Measurements from ENCODE around the gene DHRSX.

Gene DHRSX

DNA sequence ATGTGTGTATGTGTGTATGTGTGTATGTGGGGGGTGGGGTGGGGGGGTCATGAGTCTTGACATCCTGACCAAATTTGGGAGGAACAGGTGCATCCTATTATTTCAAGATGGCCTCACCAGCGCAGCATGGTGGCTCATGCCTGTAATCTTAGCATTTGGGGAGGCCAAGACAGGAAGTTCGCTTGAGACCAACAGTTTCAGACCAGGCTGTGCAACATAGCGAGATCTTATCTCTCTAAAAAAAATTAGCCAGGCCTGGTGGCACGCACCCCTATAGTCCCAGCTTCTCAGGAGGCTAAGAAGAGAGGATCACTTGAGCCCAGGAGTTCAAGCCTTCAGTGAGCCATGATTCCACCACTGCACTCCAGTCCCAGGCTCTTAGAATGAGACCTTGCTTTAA is 47.0 kb upstream of the DHRSX start:
- TF ChIP-seq ZFP3 (CRISPR knock-in tag; IDR thresholded peaks at IDR 0.05) (no peak), ARNTL (CRISPR knock-in tag; IDR thresholded peaks at IDR 0.05; ENCODE audit: borderline replicate concordance, low read depth) (no peak), ZC3H10 (CRISPR knock-in tag; IDR thresholded peaks at IDR 0.05) (no peak), TCF4 (CRISPR knock-in tag; IDR thresholded peaks at IDR 0.05; ENCODE audit: borderline replicate concordance) (no peak), ESRRG (CRISPR knock-in tag; IDR thresholded peaks at IDR 0.05) (no peak), ZNF8 (CRISPR knock-in tag; IDR thresholded peaks at IDR 0.05) (no peak)
- TF ChIP-seq, protein P1, sequence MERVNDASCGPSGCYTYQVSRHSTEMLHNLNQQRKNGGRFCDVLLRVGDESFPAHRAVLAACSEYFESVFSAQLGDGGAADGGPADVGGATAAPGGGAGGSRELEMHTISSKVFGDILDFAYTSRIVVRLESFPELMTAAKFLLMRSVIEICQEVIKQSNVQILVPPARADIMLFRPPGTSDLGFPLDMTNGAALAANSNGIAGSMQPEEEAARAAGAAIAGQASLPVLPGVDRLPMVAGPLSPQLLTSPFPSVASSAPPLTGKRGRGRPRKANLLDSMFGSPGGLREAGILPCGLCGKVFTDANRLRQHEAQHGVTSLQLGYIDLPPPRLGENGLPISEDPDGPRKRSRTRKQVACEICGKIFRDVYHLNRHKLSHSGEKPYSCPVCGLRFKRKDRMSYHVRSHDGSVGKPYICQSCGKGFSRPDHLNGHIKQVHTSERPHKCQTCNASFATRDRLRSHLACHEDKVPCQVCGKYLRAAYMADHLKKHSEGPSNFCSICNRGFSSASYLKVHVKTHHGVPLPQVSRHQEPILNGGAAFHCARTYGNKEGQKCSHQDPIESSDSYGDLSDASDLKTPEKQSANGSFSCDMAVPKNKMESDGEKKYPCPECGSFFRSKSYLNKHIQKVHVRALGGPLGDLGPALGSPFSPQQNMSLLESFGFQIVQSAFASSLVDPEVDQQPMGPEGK (CRISPR knock-in tag; IDR thresholded peaks at IDR 0.05; ENCODE audit: borderline replicate concordance): no peak
- TF ChIP-seq, protein P2, sequence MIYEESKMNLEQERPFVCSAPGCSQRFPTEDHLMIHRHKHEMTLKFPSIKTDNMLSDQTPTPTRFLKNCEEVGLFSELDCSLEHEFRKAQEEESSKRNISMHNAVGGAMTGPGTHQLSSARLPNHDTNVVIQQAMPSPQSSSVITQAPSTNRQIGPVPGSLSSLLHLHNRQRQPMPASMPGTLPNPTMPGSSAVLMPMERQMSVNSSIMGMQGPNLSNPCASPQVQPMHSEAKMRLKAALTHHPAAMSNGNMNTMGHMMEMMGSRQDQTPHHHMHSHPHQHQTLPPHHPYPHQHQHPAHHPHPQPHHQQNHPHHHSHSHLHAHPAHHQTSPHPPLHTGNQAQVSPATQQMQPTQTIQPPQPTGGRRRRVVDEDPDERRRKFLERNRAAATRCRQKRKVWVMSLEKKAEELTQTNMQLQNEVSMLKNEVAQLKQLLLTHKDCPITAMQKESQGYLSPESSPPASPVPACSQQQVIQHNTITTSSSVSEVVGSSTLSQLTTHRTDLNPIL (CRISPR knock-in tag; IDR thresholded peaks at IDR 0.05; ENCODE audit: low read depth): no peak
- TF ChIP-seq, protein P3, sequence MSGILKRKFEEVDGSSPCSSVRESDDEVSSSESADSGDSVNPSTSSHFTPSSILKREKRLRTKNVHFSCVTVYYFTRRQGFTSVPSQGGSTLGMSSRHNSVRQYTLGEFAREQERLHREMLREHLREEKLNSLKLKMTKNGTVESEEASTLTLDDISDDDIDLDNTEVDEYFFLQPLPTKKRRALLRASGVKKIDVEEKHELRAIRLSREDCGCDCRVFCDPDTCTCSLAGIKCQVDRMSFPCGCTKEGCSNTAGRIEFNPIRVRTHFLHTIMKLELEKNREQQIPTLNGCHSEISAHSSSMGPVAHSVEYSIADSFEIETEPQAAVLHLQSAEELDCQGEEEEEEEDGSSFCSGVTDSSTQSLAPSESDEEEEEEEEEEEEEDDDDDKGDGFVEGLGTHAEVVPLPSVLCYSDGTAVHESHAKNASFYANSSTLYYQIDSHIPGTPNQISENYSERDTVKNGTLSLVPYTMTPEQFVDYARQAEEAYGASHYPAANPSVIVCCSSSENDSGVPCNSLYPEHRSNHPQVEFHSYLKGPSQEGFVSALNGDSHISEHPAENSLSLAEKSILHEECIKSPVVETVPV (CRISPR knock-in tag; IDR thresholded peaks at IDR 0.05): no peak
- ATAC-seq: no peak

DNA sequence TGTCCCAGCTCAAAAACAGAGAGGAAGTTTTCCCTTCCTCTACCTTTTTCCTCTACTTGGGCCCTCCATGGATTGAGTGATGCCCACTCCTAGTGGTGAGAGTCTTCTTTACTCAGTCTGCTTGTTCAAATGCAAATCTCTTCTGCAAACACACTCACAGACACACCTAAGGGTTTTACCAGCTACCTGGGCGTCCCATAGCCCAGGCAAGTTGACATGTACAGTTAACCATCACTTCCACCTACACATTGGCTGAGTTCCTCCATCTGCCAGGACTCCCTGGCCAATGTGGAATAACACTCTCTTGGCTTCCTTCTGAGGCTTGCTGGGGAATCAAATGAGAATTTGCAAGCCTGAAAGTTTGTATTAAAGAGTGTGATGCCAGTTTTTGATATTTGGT is 45.7 kb upstream of the DHRSX start:
- TF ChIP-seq ZNF8 (CRISPR knock-in tag; IDR thresholded peaks at IDR 0.05): no peak

DNA sequence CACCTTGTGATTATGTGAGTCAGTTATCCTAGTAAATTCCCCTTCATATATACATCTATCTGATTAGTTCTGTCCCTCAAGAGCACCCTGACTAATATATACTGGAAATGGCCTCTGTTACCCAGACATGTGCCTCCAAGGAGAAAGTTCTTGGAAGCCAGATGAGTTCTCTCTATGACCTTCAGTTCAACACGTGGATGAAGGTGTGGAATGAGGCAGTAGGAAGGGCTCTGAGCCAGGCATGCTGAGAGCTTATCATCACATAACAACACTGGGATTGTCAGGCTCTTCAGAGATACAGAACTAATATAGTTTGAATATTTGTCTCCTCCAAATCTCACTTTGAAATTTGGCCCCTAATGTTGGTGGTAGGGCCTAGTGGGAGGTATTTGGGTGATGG is 44.4 kb upstream of the DHRSX start:
- TF ChIP-seq TOX (CRISPR knock-in tag; IDR thresholded peaks at IDR 0.05; ENCODE audit: borderline replicate concordance) (no peak), ZNF565 (CRISPR knock-in tag; conservative IDR thresholded peaks at IDR 0.05; ENCODE audit: low read depth) (no peak), ESRRG (CRISPR knock-in tag; IDR thresholded peaks at IDR 0.05) (no peak), SNAI2 (CRISPR knock-in tag; IDR thresholded peaks at IDR 0.05) (no peak), GLIS3 (CRISPR knock-in tag; IDR thresholded peaks at IDR 0.05) (no peak), OSR1 (CRISPR knock-in tag; IDR thresholded peaks at IDR 0.05) (no peak), ISL1 (CRISPR knock-in tag; IDR thresholded peaks at IDR 0.05) (no peak), ARNTL (CRISPR knock-in tag; IDR thresholded peaks at IDR 0.05; ENCODE audit: borderline replicate concordance, low read depth) (no peak), ZC3H10 (CRISPR knock-in tag; IDR thresholded peaks at IDR 0.05) (no peak), PPARA (CRISPR knock-in tag; IDR thresholded peaks at IDR 0.05; ENCODE audit: borderline replicate concordance) (no peak), ZFP3 (CRISPR knock-in tag; IDR thresholded peaks at IDR 0.05) (no peak), CSDC2 (CRISPR knock-in tag; IDR thresholded peaks at IDR 0.05) (no peak), ZFP30 (CRISPR knock-in tag; IDR thresholded peaks at IDR 0.05) (no peak), RARB (CRISPR knock-in tag; IDR thresholded peaks at IDR 0.05) (no peak)
- TF ChIP-seq, protein P4, sequence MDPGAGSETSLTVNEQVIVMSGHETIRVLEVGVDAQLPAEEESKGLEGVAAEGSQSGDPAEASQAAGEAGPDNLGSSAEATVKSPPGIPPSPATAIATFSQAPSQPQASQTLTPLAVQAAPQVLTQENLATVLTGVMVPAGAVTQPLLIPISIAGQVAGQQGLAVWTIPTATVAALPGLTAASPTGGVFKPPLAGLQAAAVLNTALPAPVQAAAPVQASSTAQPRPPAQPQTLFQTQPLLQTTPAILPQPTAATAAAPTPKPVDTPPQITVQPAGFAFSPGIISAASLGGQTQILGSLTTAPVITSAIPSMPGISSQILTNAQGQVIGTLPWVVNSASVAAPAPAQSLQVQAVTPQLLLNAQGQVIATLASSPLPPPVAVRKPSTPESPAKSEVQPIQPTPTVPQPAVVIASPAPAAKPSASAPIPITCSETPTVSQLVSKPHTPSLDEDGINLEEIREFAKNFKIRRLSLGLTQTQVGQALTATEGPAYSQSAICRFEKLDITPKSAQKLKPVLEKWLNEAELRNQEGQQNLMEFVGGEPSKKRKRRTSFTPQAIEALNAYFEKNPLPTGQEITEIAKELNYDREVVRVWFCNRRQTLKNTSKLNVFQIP (CRISPR knock-in tag; IDR thresholded peaks at IDR 0.05; ENCODE audit: borderline replicate concordance, low read depth): no peak
- TF ChIP-seq, protein P5, sequence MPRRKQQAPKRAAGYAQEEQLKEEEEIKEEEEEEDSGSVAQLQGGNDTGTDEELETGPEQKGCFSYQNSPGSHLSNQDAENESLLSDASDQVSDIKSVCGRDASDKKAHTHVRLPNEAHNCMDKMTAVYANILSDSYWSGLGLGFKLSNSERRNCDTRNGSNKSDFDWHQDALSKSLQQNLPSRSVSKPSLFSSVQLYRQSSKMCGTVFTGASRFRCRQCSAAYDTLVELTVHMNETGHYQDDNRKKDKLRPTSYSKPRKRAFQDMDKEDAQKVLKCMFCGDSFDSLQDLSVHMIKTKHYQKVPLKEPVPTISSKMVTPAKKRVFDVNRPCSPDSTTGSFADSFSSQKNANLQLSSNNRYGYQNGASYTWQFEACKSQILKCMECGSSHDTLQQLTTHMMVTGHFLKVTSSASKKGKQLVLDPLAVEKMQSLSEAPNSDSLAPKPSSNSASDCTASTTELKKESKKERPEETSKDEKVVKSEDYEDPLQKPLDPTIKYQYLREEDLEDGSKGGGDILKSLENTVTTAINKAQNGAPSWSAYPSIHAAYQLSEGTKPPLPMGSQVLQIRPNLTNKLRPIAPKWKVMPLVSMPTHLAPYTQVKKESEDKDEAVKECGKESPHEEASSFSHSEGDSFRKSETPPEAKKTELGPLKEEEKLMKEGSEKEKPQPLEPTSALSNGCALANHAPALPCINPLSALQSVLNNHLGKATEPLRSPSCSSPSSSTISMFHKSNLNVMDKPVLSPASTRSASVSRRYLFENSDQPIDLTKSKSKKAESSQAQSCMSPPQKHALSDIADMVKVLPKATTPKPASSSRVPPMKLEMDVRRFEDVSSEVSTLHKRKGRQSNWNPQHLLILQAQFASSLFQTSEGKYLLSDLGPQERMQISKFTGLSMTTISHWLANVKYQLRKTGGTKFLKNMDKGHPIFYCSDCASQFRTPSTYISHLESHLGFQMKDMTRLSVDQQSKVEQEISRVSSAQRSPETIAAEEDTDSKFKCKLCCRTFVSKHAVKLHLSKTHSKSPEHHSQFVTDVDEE (CRISPR knock-in tag; IDR thresholded peaks at IDR 0.05): no peak
- TF ChIP-seq, protein P1 (CRISPR knock-in tag; IDR thresholded peaks at IDR 0.05; ENCODE audit: borderline replicate concordance): no peak
- TF ChIP-seq, protein P2 (CRISPR knock-in tag; IDR thresholded peaks at IDR 0.05; ENCODE audit: low read depth): no peak
- no peak for ATAC-seq

More for the DNA sequence above, 45.7 kb upstream of the DHRSX start:
- no peak for ATAC-seq

Measured in SK-N-SH treated with all-trans-retinoic acid at 6 μM for 48 hours (cell line).